GM10266 (cell line): Measurements from ENCODE around the gene TRHDE.
"Not testable (repeated sequence)": the region's sequence is repeated elsewhere in the genome, so short reads cannot be mapped to it uniquely, and the experiment has no call there.

Experiments
- DNase-seq: peaks from one replicate; pipeline ENCODE4 v3.0.0; 2012; ENCODE audit errors: extremely low spot score
- TF ChIP-seq, protein P1 (sequence below): IDR thresholded peaks from 2 replicates; pipeline ENCODE4 v1.5.1; 2012; ENCODE audit warnings: mild to moderate bottlenecking, low read depth; ENCODE audit not compliant: control insufficient read depth, insufficient read depth; ENCODE audit errors: missing control alignments

Gene TRHDE

GRCh38 chr12:72681028-72681427 is 408.9 kb downstream of the TRHDE start:
- TF ChIP-seq, protein P1, sequence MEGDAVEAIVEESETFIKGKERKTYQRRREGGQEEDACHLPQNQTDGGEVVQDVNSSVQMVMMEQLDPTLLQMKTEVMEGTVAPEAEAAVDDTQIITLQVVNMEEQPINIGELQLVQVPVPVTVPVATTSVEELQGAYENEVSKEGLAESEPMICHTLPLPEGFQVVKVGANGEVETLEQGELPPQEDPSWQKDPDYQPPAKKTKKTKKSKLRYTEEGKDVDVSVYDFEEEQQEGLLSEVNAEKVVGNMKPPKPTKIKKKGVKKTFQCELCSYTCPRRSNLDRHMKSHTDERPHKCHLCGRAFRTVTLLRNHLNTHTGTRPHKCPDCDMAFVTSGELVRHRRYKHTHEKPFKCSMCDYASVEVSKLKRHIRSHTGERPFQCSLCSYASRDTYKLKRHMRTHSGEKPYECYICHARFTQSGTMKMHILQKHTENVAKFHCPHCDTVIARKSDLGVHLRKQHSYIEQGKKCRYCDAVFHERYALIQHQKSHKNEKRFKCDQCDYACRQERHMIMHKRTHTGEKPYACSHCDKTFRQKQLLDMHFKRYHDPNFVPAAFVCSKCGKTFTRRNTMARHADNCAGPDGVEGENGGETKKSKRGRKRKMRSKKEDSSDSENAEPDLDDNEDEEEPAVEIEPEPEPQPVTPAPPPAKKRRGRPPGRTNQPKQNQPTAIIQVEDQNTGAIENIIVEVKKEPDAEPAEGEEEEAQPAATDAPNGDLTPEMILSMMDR, result no peak
- no peak for DNase-seq

GRCh38 chr12:72684491-72684890 is 412.3 kb downstream of the TRHDE start:
- no peak for DNase-seq
- TF ChIP-seq, protein P1, result no peak

- TF ChIP-seq, protein P1, result no peak
- no peak for DNase-seq
These were observed 420.2 kb downstream of the TRHDE start for GRCh38 chr12:72692338-72692737.

DNA sequence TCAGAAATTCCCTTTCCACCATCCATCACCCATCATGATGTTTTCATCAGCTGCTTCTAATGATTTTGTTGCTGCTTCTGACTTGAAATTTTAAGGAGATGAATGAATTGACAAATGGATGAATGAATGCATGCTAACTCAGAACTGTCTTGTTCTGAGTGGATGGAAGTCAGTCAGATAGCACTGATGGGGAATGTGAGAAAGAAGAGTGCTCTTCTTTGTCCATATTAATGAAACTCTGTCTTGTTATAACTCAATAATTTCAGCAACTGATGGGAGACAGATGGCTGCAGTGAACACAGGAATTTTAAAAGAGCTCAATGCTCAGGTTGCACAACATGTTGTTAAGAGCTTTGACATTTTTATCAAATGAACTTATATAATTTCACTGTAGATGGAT is 422.0 kb downstream of the TRHDE start:
- TF ChIP-seq, protein P1, result no peak
- DNase-seq, result no peak

GRCh38 chr12:72699362-72699761 is 427.2 kb downstream of the TRHDE start:
- TF ChIP-seq, protein P1, result no peak
- no peak for DNase-seq

GRCh38 chr12:72712025-72712424 is 439.9 kb downstream of the TRHDE start:
- DNase-seq, result not testable (repeated sequence)

- TF ChIP-seq, protein P1, result no peak
- no peak for DNase-seq
These were observed 444.1 kb downstream of the TRHDE start for GRCh38 chr12:72716221-72716620.

- DNase-seq, result no peak
- TF ChIP-seq, protein P1, result no peak
These were observed 444.9 kb downstream of the TRHDE start for GRCh38 chr12:72717036-72717435.
